OCI-LY7 (cell line): ENCODE results near the gene SEC61A1.
A peak's percentile ranks its signal among the peaks of the same experiment; 100 is the strongest.

Source experiments
- EZH2phosphoT487 ChIP-seq: fragments of 200-600 bp; sonication (generic); IDR thresholded peaks from 2 replicates; pipeline ENCODE4 v1.6.1; 2018; ENCODE audit warnings: low read depth, borderline replicate concordance, mild to moderate bottlenecking, mixed run types, antibody characterized with exemption, low read length, moderate library complexity, mixed read lengths
- TF ChIP-seq, protein P1 (sequence below): fragments of 200-600 bp; sonication (generic); conservative IDR thresholded peaks from 2 replicates; pipeline ENCODE4 v1.5.1; 2014; ENCODE audit warnings: mild to moderate bottlenecking, antibody characterized with exemption, low read length, moderate library complexity, mixed read lengths

DNA sequence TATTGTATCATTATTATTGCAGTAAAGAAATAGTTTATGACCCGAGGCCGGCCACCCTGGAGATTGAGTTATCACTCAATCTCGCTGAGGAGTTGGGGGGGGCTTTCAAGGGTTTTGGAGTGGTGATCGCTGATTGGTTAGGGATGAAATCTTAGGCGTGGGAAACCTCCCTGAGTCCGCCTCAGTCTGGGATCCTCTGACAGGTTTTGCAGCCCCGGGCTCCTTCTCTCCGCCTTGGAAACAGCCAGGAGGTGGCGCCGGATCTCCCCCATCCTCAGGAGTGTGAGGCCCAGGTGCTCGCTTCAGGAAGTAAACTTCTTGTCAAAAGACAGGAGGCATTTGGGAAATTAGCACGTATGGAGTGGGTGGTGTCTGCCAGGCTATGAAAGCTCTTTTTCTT is 41.1 kb upstream of the SEC61A1 start:
- TF ChIP-seq EZH2phosphoT487: no peak
- TF ChIP-seq, protein P1, sequence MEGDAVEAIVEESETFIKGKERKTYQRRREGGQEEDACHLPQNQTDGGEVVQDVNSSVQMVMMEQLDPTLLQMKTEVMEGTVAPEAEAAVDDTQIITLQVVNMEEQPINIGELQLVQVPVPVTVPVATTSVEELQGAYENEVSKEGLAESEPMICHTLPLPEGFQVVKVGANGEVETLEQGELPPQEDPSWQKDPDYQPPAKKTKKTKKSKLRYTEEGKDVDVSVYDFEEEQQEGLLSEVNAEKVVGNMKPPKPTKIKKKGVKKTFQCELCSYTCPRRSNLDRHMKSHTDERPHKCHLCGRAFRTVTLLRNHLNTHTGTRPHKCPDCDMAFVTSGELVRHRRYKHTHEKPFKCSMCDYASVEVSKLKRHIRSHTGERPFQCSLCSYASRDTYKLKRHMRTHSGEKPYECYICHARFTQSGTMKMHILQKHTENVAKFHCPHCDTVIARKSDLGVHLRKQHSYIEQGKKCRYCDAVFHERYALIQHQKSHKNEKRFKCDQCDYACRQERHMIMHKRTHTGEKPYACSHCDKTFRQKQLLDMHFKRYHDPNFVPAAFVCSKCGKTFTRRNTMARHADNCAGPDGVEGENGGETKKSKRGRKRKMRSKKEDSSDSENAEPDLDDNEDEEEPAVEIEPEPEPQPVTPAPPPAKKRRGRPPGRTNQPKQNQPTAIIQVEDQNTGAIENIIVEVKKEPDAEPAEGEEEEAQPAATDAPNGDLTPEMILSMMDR: peak; percentile 72
